GM20000 (cell line): ENCODE measurements around the gene MPI.
"Not testable (repeated sequence)": the region's sequence is repeated elsewhere in the genome, so short reads cannot be mapped to it uniquely, and the experiment has no call there.

ENCODE experiments used
- DNase-seq: peaks from one replicate; pipeline ENCODE4 v3.0.0; 2012; ENCODE audit warnings: low spot score
- TF ChIP-seq, protein P1 (sequence below): IDR thresholded peaks from 2 replicates; pipeline ENCODE4 v1.5.1; 2012; ENCODE audit warnings: mild to moderate bottlenecking, control low read depth; ENCODE audit errors: extremely low read depth, missing control alignments

MPI gene

DNA sequence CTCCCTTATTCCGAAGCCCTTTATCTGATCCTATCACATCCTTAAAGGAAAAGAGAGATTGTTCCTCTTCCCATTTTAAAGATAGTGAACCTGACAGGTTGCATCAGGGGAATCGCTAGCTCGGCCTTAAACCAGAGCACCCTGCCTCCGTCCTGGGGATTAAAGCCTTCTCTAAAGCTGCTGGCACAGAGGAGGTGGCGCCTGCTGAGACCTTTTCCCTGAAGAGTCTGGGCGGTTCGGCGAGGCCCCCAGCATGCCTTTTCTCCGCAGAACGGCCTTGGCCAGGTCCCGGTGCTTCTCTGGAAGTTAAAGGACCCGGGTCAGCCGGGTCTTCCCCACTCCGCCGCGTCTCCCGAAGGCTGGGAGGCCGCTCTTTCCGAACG, 16.2 kb downstream of the MPI start:
- TF ChIP-seq, protein P1, sequence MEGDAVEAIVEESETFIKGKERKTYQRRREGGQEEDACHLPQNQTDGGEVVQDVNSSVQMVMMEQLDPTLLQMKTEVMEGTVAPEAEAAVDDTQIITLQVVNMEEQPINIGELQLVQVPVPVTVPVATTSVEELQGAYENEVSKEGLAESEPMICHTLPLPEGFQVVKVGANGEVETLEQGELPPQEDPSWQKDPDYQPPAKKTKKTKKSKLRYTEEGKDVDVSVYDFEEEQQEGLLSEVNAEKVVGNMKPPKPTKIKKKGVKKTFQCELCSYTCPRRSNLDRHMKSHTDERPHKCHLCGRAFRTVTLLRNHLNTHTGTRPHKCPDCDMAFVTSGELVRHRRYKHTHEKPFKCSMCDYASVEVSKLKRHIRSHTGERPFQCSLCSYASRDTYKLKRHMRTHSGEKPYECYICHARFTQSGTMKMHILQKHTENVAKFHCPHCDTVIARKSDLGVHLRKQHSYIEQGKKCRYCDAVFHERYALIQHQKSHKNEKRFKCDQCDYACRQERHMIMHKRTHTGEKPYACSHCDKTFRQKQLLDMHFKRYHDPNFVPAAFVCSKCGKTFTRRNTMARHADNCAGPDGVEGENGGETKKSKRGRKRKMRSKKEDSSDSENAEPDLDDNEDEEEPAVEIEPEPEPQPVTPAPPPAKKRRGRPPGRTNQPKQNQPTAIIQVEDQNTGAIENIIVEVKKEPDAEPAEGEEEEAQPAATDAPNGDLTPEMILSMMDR: no peak
- peak; percentile 48 for DNase-seq

DNA sequence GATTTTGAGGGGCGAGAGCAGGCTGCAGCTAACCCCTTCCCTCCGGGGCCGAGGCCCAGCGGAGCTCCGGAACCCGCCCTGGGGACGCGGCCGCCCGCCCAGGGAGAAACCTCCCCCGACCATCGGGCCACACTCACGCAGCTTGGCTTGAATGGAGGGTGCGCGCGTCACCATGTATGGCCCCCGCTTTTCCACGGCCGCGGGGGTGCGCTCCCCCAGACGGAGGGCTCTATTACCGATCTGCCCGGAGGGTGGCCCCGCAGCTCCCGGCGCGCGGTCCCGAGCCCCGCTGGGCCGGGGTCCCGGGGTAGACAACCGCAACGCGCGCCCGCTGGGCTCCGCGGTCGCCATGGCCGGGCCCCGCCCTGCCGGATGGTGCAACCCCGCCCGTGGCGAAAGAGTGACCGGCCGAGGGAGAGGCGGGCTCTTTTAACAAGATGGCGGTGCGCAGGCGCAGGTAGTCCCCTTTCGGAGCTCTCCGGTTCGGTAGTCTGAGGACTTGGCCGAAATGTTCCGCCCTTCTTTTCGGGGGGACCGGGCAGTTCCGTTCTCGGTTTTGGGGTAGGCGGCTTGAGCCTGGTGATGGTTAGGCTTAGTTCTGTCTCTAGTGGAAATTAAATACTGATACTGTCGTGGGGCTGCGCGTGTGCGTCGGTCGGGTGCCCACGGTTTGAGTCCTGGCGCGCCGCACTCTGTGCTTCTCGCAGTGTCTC, 16.8 kb downstream of the MPI start, which contains the start of gene FAM219B:
FAM219B (minus strand) TSS at position 402 of the 713 bp plus-strand sequence; CDS start at position 351, 51 bp downstream.
- TF ChIP-seq, protein P1: no peak
- DNase-seq: peak; percentile 96

DNA sequence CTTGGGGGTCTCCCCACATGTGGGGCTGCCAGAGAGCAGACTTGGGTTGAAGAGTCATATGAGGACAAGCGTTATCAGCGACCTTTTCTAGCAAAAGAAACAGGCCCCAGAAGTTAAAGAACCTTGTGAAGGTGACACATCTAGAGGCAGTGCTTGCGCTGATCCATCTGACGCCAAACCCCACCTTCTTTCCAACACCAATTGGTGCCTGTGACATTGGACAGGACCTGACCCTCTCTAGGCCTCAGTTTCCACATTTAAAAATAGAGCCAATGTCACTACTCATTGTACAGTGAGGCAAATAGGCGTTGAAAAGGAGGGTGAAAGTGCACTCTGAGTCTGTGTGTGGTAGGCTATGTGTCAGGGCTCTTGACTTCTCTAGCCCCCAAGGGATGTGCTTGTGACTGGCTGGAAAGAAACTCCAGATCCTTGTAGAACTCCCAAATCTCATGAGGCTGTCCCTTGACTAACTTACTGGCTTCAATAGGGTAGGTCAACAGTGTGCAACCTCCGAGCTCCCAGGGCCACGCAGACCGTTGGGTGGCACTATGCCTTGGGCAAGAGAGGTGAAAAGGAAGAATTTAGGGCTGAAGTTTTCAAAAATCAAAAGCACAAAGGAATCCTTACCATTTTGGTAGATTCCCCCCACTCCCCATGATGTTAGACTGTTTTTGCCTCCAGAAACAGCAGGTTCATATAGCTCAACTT, 17.5 kb downstream of the MPI start:
- peak; percentile 30 for DNase-seq
- TF ChIP-seq, protein P1: no peak

DNA sequence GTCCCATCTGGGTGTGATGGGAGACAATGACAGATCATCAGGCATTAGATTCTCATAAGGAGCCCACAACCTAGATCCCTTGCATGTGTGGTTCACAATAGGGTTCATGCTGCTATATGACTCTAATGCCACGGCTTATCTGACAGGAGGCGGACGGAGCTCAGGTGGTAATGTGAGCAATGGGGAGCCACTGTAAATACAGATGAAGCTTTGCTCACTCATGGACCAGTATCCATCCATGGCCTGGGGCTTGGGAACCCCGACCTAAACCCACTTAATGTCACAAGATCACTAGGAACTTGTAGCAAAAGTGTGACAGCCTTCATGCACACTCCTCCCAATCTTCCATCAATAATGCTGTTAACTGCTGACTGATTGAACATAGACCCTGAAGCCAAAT, 18.8 kb downstream of the MPI start:
- TF ChIP-seq, protein P1: no peak
- no peak for DNase-seq

DNA sequence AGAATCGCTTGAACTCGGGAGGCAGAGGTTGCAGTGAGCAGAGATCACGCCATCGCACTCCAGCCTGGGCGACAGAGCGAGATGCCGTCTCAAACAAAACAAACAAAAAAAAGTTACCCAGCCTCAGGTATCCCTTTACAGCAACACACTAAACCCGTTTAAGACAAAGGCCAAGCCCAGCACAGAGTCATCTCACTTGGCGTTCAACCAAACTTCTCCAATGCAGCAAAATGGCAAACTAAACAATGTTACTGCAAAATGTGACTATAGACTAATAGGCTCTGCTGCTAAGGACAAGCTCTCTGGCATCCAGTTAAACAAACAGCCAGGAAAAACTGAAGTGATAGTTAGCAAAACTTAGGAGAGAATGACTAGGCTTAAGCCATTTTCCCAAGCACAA, 23.2 kb downstream of the MPI start:
- TF ChIP-seq, protein P1: no peak
- no peak for DNase-seq

DNA sequence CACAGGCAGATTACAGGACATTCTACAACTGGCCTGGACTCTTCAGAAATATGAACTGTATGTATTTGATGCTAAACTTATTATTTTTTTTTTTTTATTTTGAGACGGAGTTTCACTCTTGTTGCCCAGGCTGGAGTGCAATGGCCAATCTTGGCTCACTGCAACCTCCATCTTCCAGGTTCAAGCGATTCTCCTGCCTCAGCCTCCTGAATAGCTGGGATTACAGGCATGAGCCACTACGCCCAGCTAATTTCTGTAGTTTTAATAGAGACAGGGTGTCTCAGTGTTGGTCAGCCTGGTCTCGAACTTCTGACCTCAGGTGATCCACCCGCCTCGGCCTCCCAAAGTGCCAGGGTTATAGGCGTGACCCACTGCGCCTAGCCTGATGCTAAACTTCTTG, 24.0 kb downstream of the MPI start:
- not testable (repeated sequence) for DNase-seq

DNA sequence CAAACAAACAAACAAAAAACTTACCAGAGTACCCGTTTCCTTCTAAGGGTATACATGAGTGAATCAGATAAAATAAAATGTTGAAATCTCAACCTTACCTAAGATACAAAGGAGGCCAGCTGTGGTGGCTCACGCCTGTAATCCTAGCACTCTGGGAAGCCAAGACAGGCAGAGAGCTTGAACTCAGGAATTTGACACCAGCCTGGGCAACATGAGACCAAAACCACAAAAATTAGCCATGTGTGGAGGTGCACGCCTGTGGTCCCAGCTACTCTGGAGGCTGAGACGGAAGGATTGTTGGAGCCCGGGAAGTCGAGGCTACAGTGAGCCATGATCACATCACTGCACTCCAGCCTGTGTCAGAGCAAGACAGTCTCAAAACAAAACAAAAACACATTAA, 27.8 kb downstream of the MPI start:
- DNase-seq: no peak
- TF ChIP-seq, protein P1: no peak
